Small intestine (tissue), 7 donors: Measurements from ENCODE around the gene CHN2. TPM values are rescaled to one million over a fixed set of nuclear protein-coding genes. Genes with fewer than 3 reads are reported as not detected.

Experiments
- DNase-seq, 2 donors: peaks; one replicate each; pipeline versions ENCODE4 v3.0.0 to v3.0.0-alpha.2; 2013
- FAIRE-seq: peaks from 2 replicates; lab custom pipeline; 2012; peaks lifted over from hg19 to GRCh38; lab: Jason Lieb, UNC
- H3K27ac ChIP-seq, 3 donors: one replicate each; pipeline ENCODE4 v1.5.1; 2013; ENCODE audit warnings: low read length in 2 of 3, mild to moderate bottlenecking in 2 of 3, control low read depth in 1 of 3, inconsistent platforms in 1 of 3, low read depth in 1 of 3, moderate library complexity in 1 of 3
- H3K27me3 ChIP-seq, 3 donors: one replicate each; pipeline ENCODE4 v1.6.1; 2013; ENCODE audit warnings: low read length in 3 of 3, inconsistent platforms in 1 of 3; ENCODE audit not compliant: control insufficient read depth in 3 of 3, insufficient read depth in 3 of 3
- H3K36me3 ChIP-seq, 3 donors: one replicate each; pipeline ENCODE4 v1.6.1; 2013; ENCODE audit warnings: low read length in 3 of 3, inconsistent platforms in 1 of 3, low read depth in 1 of 3, mild to moderate bottlenecking in 1 of 3, moderate library complexity in 1 of 3; ENCODE audit not compliant: control insufficient read depth in 3 of 3, insufficient read depth in 2 of 3
- H3K4me1 ChIP-seq, 3 donors: one replicate each; pipeline ENCODE4 v1.6.1; 2013; ENCODE audit warnings: low read length in 2 of 3, inconsistent platforms in 1 of 3, low read depth in 1 of 3, mild to moderate bottlenecking in 1 of 3, moderate library complexity in 1 of 3; ENCODE audit not compliant: control insufficient read depth in 3 of 3, insufficient read depth in 2 of 3
- H3K4me3 ChIP-seq, 3 donors: one replicate each; pipeline ENCODE4 v1.5.1; 2013; ENCODE audit warnings: low read length in 3 of 3, control low read depth in 1 of 3, inconsistent platforms in 1 of 3, low read depth in 1 of 3, mild to moderate bottlenecking in 1 of 3, moderate library complexity in 1 of 3
- H3K9me3 ChIP-seq, 2 donors: one replicate each; pipeline ENCODE4 v1.6.1; 2013; ENCODE audit warnings: low read depth in 1 of 2, low read length in 1 of 2; ENCODE audit not compliant: control insufficient read depth in 2 of 2, insufficient read depth in 1 of 2
- WGBS, 3 donors: extraction: QIAGEN DNeasy Blood & Tissue Kit; methylation state at CpG; one replicate each; pipeline ENCODE4 v1.1.7; 2013; 5-methylcytosine and 5-hydroxymethylcytosine counted together
- polyA plus RNA-seq, 4 donors: library from polyadenylated mRNA; stranded (reverse) in 3 of 4; unstranded in 1 of 4; fragments of 200-250 nt in 3 of 4; fragments of 120-200 nt in 1 of 4; gene quantifications; one replicate each; pipeline versions ENCODE4 v1.2.1 to v1.2.3, GENCODE V29; 2013
- donor health status: healthy with polysubstance abuse.
- donor health status: control.
- donor health status: control.
- donor health status: Bipolar disorder and iron deficiency.
- donor health status: healthy.

The CHN2 gene
- polyA plus RNA-seq, 4 donors, result 22.3 to 124 (median 45.2) TPM

GRCh38 chr7:29375641-29376562 lies 181.3 kb downstream of the CHN2 start:
- WGBS, 3 donors, result 19 to 51% (median 29%) methylated on average over 7 of the region's 7 CpGs

GRCh38 chr7:29377718-29378117 lies 183.1 kb downstream of the CHN2 start:
- H3K27ac ChIP-seq, result no peak overlapping the region
- peaks cover 0 to 4% (median 0%) of the 10 kb centered on the region in 3 donors for H3K36me3 ChIP-seq
- WGBS, 3 donors, result 37 to 75% (median 59%) methylated on average over 4 of the region's 4 CpGs
- H3K4me3 ChIP-seq, result no peak overlapping the region
- H3K9me3 ChIP-seq, result no peaks in the 10 kb centered on the region
- H3K4me1 ChIP-seq, result peaks cover 4 to 17% (median 11%) of the 10 kb centered on the region in 3 donors
- no peak for FAIRE-seq
- no peaks in the 10 kb centered on the region for H3K27me3 ChIP-seq
- peak in 1 of 2 donors; percentile 39 for DNase-seq

More at GRCh38 chr7:29375641-29376562, 181.3 kb downstream of the CHN2 start:
- H3K9me3 ChIP-seq, result no peaks in the 10 kb centered on the region
- peaks cover 4 to 33% (median 16%) of the 10 kb centered on the region in 3 donors for H3K4me1 ChIP-seq
- FAIRE-seq (peak; percentile 61), DNase-seq (peak; percentile 94 to 98)
- peaks cover 0 to 4% (median 0%) of the 10 kb centered on the region in 3 donors for H3K36me3 ChIP-seq
- peak overlapping the region; percentile 76 to 86 (median 86) for H3K27ac ChIP-seq
- H3K4me3 ChIP-seq, result no peak overlapping the region
- no peaks in the 10 kb centered on the region for H3K27me3 ChIP-seq

- DNase-seq (no peak), FAIRE-seq (no peak)
- H3K4me3 ChIP-seq, result no peak overlapping the region
- no peaks in the 10 kb centered on the region for H3K9me3 ChIP-seq
- no peak overlapping the region for H3K27ac ChIP-seq
- H3K4me1 ChIP-seq, result peaks cover 4 to 14% (median 8%) of the 10 kb centered on the region in 3 donors
- H3K27me3 ChIP-seq, result no peaks in the 10 kb centered on the region
- 81 to 97% (median 88%) methylated on average over 2 of the region's 2 CpGs for WGBS, 3 donors
- H3K36me3 ChIP-seq, result peaks cover 0 to 4% (median 0%) of the 10 kb centered on the region in 3 donors
Observed at GRCh38 chr7:29379551-29379950, 185.0 kb downstream of the CHN2 start.

GRCh38 chr7:29381206-29382094 lies 186.9 kb downstream of the CHN2 start:
- Histone ChIP-seq H3K27me3 (no peaks in the 10 kb centered on the region), H3K4me1 (peaks cover 1 to 8% (median 7%) of the 10 kb centered on the region in 3 donors), H3K4me3 (no peak overlapping the region), H3K36me3 (peaks cover 0 to 4% (median 0%) of the 10 kb centered on the region in 3 donors), H3K27ac (no peak overlapping the region), H3K9me3 (no peaks in the 10 kb centered on the region)
- DNase-seq (no peak), FAIRE-seq (no peak)
- 90 to 91% (median 90%) methylated on average over 5 of the region's 5 CpGs for WGBS, 3 donors

- 88 to 93% (median 88%) methylated on average over 2 of the region's 2 CpGs for WGBS, 3 donors
- H3K9me3 ChIP-seq, result no peaks in the 10 kb centered on the region
- H3K27ac ChIP-seq, result no peak overlapping the region
- no peaks in the 10 kb centered on the region for H3K4me1 ChIP-seq
- peaks cover 0 to 4% (median 0%) of the 10 kb centered on the region in 3 donors for H3K36me3 ChIP-seq
- no peak for FAIRE-seq
- DNase-seq, result no peak
- H3K4me3 ChIP-seq, result no peak overlapping the region
- no peaks in the 10 kb centered on the region for H3K27me3 ChIP-seq
Observed at GRCh38 chr7:29384277-29384676, 189.7 kb downstream of the CHN2 start.

- DNase-seq (no peak), FAIRE-seq (no peak)
- no peaks in the 10 kb centered on the region for H3K9me3 ChIP-seq
- no peaks in the 10 kb centered on the region for H3K27me3 ChIP-seq
- peaks cover 0 to 4% (median 0%) of the 10 kb centered on the region in 3 donors for H3K36me3 ChIP-seq
- no peak overlapping the region for H3K27ac ChIP-seq
- WGBS, 3 donors, result 73 to 81% (median 79%) methylated on average over 4 of the region's 4 CpGs
- no peaks in the 10 kb centered on the region for H3K4me1 ChIP-seq
- no peak overlapping the region for H3K4me3 ChIP-seq
Observed at GRCh38 chr7:29385214-29385814, 190.7 kb downstream of the CHN2 start.

GRCh38 chr7:29386196-29386765 lies 191.7 kb downstream of the CHN2 start:
- Histone ChIP-seq H3K4me1 (no peaks in the 10 kb centered on the region), H3K9me3 (no peaks in the 10 kb centered on the region), H3K27me3 (no peaks in the 10 kb centered on the region), H3K36me3 (peaks cover 0 to 1% (median 0%) of the 10 kb centered on the region in 3 donors), H3K27ac (no peak overlapping the region), H3K4me3 (no peak overlapping the region)
- 78 to 89% (median 80%) methylated on average over 4 of the region's 4 CpGs for WGBS, 3 donors
- FAIRE-seq, result no peak
- DNase-seq, result no peak
